GM19455 (cell line): ENCODE data around the gene ACOT8.
"Not testable (repeated sequence)": the region's sequence is repeated elsewhere in the genome, so short reads cannot be mapped to it uniquely, and the experiment has no call there.

Source experiments
- ATAC-seq: cut with Tn5 transposase; IDR thresholded peaks from one replicate; pipeline ENCODE4 v1.9.1; 2021; ENCODE audit not compliant: unreplicated experiment

The ACOT8 gene

DNA sequence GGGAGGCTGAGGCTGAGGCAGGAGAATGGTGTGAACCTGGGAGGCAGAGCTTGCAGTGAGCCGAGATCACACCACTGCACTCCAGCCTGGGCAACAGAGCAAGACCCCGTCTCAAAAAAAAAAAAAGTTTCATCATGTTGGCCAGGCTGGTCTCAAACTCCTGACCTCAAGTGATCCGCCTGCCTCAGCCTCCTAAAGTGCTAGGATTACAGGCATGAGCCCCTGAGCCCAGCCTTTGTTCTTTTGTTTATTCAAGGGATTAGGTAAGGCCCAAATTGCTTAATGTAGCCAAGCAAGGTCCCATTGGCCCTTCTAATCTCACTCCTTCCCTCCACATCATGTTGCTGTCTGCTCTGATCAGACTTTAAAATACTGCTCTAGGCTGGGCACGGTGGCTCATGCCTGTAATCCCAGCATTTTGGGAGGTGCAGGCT, 27.5 kb downstream of the ACOT8 start:
- not testable (repeated sequence) for ATAC-seq

GRCh38 chr20:45828589-45828988, 28.6 kb downstream of the ACOT8 start:
- no peak for ATAC-seq

- ATAC-seq, result no peak
Observed at GRCh38 chr20:45827712-45828111, 29.5 kb downstream of the ACOT8 start.

GRCh38 chr20:45827030-45827652, 30.1 kb downstream of the ACOT8 start, which contains the start of gene TNNC2:
Gene TNNC2 (minus strand): TSS chr20:45827312. CDS start chr20:45827248, 64 bp downstream.
- ATAC-seq, result no peak

DNA sequence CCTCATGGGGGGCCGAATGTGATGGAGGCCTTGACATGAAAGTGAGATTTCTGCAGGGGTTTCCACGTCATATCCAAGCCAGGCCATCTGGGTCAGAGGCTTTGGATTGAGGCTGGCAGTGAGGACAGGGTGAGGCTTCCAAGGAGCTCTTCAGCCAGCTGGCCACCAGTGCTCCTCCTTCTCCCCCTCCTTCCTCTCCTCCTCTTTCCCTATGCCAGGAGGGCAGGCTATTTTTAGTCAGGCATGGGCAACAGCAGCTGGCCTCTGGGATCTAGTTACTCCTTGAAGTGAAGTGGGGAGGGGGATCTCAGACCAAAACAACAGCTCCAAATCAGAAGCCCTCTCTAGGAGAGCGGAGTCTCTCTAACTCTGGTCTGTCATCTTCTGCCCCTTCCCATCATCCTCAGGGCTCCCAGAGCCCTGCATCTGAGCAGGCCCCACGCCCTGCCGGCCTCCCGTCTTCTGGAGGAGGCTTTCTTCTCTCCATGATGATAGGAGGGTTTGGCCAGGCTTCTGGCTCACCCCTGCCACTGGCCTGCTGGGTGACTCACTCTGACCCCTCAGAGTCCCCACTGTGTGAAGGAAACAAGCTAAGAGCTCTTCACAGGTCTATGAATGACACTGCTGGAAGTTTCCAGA, 30.7 kb downstream of the ACOT8 start:
- no peak for ATAC-seq

DNA sequence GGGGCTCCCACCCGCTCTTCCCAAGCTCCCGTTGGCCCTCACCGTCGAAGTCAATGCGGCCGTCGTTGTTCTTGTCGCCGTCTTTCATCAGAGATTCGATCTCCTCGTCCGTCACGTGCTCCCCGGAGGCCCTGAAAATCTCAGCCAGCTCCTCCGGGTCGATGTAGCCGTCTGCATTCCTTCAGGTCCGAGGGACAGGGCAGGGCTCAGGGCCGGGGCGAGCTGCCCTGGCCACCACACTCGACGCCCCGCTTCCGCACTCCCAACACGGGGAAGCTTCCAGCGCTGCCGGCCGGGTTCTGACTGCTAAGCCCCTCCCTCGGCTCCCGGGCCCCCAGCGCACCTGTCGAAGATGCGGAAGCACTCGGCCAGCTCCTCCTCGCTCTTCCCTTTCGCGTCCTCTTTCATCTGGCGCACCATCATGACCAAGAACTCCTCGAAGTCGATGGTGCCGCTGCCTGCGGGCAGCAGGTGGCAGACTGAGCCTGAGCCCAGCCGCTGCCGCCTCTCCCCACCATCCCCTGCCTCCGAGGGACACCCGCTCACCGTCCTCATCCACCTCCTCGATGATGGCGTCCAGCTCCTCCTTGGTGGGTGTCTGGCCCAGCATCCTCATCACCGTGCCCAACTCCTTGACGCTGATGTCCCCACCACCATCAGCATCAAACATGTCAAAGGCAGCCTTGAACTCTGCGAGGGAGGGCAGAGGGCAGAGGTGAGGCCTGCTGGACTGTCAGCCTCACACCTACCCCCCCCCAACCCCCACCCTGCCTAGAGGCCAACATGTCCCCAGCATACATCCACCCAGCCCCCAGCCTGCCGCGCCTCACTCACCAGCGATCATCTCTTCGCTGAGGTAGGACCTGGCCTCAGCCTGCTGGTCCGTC, 33.0 kb downstream of the ACOT8 start:
- ATAC-seq, result no peak

- ATAC-seq, result no peak
Observed at GRCh38 chr20:45822857-45823256, 34.3 kb downstream of the ACOT8 start.

GRCh38 chr20:45821947-45822346, 35.2 kb downstream of the ACOT8 start:
- no peak for ATAC-seq

DNA sequence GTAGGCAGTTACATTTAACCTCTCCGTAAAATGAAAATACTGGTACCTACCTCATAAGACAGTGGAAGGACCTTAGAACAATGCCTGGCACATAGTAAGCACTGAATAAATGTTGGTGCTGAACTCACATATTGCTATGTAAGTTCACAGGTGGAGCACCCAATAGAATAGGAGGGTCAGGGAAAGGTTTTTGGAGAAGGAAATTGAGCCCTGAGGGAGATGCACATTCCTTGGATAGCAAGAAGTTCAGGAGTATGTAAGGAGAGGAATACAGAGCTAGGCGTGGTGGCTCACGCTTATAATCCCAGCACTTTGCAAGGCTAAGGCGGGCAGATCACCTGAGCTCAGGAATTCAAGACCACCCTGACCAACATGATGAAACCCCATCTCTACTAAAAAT, 37.7 kb downstream of the ACOT8 start:
- ATAC-seq, result no peak

DNA sequence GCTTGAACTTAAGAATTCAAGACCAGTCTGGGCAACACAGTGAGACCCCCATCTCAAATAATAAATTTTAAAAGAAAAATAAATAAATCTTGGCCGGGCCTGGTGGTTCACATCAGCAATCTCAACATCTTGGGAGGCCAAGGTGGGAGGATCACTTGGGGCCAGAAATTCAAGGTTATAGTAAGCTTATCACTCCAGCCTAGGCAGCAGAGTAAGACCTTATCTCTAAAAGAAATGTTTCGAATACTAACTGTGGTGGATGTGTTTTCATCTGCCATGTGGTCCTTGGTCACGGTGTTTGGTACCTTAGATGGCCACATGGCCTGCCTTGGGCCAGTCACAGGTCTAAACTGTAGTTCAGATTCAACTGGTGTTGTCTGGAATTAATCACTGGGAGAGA, 39.0 kb downstream of the ACOT8 start:
- ATAC-seq, result no peak

- ATAC-seq, result no peak
Observed at GRCh38 chr20:45817376-45818194, 39.6 kb downstream of the ACOT8 start.

GRCh38 chr20:45816951-45817350, 40.2 kb downstream of the ACOT8 start:
- ATAC-seq, result no peak

GRCh38 chr20:45814314-45814713, 42.9 kb downstream of the ACOT8 start:
- ATAC-seq, result no peak

- ATAC-seq, result no peak
Observed at GRCh38 chr20:45813489-45813888, 43.7 kb downstream of the ACOT8 start.

- ATAC-seq, result no peak
Observed at GRCh38 chr20:45813006-45813340, 44.2 kb downstream of the ACOT8 start.

GRCh38 chr20:45812157-45813005, 44.8 kb downstream of the ACOT8 start, which contains the start of gene UBE2C:
Gene UBE2C (plus strand): TSS chr20:45812644. CDS start chr20:45812696, 52 bp downstream.
- peak; percentile 97 for ATAC-seq

- no peak for ATAC-seq
Observed at GRCh38 chr20:45810191-45810970, 46.8 kb downstream of the ACOT8 start.

GRCh38 chr20:45801851-45802250, 55.3 kb downstream of the ACOT8 start:
- no peak for ATAC-seq

DNA sequence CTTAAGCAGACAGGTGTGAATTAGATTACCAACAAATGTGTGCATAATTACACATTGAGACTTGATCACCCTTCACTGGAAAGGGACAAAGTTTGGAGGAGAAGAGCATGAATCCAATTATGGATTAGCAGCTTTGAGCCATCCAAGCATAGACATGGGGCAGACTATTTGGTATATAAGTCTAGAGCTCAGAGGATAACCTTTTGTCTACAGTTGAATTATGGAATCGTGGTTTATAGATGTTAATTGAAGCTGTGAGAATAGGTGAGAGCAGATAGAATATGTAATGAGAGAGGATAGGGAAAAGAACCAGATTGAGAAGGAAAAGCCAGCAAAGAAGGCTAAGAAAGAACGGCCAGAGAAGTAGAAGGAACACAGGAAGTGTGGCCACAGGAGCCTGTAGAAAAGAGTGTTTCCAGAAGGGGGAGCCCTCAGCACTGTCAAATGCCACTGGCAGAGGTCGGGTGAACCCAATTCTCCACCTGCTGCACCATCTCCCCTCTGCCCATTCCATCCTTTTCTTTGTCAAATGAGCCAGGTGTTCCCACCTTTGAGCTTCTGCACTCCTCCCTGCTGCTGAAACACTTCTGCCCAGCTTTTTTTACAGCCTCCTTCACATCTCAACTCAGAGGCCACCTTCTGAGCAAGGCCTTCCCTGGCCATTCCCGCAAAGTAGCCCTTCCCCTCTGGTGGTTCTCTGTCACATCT, 58.1 kb downstream of the ACOT8 start:
- ATAC-seq, result no peak
